ENCODE results near the gene FITM1.

FITM1 gene

DNA sequence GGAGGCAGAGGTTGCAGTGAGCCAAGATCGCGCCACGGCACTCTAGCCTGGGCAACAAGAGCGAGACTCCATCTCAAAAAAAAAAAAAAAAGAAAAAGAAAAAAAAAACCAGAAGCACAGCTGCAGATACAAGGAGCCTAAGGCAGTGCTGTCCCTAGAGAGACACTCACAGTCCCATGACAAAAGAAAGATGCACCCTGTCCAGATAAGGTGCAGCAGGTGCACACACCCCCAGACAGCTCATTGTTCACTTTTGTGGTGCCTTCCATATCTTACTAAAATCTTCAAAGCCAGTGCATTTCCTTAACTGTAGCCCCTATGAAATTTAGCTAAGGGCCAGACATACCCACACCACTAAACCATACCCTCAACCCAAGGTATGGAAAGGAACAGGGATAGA is 8.0 kb upstream of the FITM1 start:
- no peak overlapping the region for H3K27ac ChIP-seq (ENCODE audit: extremely low read depth, low read depth, low read length)
- ChIA-PET CTCF (interaction anchor here (1.4 kb wide), 1 partner anchor 32 kb away, joined by 3 read pairs; no protein-coding TSS in a partner anchor), POLR2A (interaction anchor here (0.6 to 1.2 kb wide), 2 partner anchors 14 to 1128 kb away, joined by 4 read pairs; partner anchors contain the start of gene PSME1)
- no peaks in the 10 kb centered on the region for H3K9me3 ChIP-seq (ENCODE audit: control insufficient read depth, insufficient read depth, low read depth, low read length)
- H3K4me1 ChIP-seq (ENCODE audit: control insufficient read depth, insufficient read depth, low read length): no peaks in the 10 kb centered on the region
- TF ChIP-seq, protein P1, sequence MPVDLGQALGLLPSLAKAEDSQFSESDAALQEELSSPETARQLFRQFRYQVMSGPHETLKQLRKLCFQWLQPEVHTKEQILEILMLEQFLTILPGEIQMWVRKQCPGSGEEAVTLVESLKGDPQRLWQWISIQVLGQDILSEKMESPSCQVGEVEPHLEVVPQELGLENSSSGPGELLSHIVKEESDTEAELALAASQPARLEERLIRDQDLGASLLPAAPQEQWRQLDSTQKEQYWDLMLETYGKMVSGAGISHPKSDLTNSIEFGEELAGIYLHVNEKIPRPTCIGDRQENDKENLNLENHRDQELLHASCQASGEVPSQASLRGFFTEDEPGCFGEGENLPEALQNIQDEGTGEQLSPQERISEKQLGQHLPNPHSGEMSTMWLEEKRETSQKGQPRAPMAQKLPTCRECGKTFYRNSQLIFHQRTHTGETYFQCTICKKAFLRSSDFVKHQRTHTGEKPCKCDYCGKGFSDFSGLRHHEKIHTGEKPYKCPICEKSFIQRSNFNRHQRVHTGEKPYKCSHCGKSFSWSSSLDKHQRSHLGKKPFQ (tag by site-specific recombination; IDR thresholded peaks at IDR 0.05): no peak
- TF ChIP-seq ZNF501 (tag by site-specific recombination; IDR thresholded peaks at IDR 0.05) (no peak), IKZF3 (tag by site-specific recombination; IDR thresholded peaks at IDR 0.05) (no peak)
- H3K36me3 ChIP-seq (ENCODE audit: control insufficient read depth in 2 of 2, insufficient read depth in 1 of 2, low read length in 2 of 2): peaks cover 10 to 59% of the 10 kb centered on the region in 2 experiments; a peak in 2 of 3 replicates
- H3K4me3 ChIP-seq (ENCODE audit: low read depth, low read length): no peak overlapping the region

DNA sequence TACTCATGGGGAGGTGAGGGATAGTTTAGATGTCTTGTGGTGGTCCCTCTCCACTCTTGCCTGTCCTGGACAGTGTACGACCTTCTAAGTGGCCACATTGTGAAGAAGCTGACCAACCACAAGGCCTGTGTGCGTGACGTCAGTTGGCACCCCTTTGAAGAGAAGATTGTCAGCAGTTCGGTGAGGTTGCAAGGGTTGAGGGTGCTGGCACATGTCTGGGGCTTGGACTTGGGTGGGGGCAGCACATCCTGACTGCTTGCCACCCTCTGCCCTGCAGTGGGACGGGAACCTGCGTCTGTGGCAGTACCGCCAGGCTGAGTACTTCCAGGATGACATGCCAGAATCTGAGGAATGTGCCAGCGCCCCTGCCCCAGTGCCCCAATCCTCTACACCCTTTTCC is 7.6 kb upstream of the FITM1 start:
- Histone ChIP-seq H3K36me3 (ENCODE audit: control insufficient read depth in 2 of 2, insufficient read depth in 1 of 2, low read length in 2 of 2) (peaks cover 10 to 54% of the 10 kb centered on the region in 2 experiments; a peak in 2 of 3 replicates), H3K4me3 (ENCODE audit: low read depth, low read length) (no peak overlapping the region), H3K4me1 (ENCODE audit: control insufficient read depth, insufficient read depth, low read length) (no peaks in the 10 kb centered on the region), H3K9me3 (ENCODE audit: control insufficient read depth, insufficient read depth, low read depth, low read length) (no peaks in the 10 kb centered on the region), H3K27ac (ENCODE audit: extremely low read depth, low read depth, low read length) (no peak overlapping the region)
- TF ChIP-seq ZFHX2 (tag by site-specific recombination; conservative IDR thresholded peaks at IDR 0.05): no peak
- TF ChIP-seq ZNF274 (IDR thresholded peaks at IDR 0.05; ENCODE audit: low read length): no peak
- TF ChIP-seq ZNF274 (tag by site-specific recombination; IDR thresholded peaks at IDR 0.05; ENCODE audit: borderline replicate concordance): no peak
- no peak for TF ChIP-seq ZFP41 (tag by site-specific recombination; IDR thresholded peaks at IDR 0.05; ENCODE audit: borderline replicate concordance)
- TF ChIP-seq KLF8 (tag by site-specific recombination; IDR thresholded peaks at IDR 0.05): no peak
- ChIA-PET CTCF (no interaction called here), POLR2A (interaction anchor here (0.6 kb wide), 1 partner anchor 1128 kb away, joined by 4 read pairs; no protein-coding TSS in a partner anchor)

DNA sequence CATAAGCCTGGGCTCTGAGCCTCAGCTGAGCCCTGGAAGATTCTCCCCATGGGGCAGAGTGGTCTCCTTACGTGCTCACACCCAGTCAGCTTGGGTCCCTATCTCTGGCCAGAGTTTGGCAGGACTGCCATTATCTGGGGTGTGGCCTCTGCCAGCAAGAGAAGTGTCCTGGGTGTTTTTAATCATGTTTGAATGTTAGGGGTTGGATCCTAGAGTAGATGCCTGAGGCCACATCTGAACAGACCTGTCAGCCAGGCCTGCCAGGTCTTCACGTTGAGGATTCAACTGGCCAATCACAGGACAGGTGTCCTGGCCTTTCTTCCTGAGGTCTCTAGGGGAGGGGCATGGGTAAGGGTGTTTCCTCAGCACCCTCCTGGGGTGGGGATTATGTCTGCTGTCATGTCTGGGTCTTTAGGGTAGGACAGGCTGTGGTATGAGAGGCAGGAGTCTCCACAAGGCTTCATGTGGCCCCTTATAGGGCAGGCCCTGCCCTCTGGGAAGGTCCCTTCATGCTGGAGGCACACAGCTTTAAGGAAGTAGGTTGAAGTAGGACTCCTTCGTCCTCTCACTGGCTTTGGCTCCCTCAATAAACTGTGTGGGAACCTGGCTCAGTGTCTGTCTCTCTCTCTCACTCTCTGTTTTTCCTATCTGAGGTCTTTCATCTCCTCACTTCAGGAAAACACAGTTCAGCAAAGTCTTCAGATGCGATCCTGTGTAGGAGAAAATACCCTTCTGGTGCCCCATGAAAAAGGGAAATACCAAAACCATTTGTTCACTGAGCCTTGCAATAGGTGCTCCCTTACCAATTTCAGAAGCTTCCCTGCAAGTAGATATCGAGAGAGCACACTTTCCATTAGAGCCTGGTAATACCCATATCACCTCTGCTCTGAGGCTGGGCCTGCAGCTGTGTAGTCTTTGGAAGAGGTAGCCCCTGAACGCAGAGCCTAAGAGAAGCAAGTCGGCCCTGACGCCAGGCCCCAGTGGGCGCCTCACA is 6.7 kb upstream of the FITM1 start:
- CTCF ChIA-PET: interaction anchor here (0.6 to 1.2 kb wide), 2 partner anchors 14 to 37 kb away, joined by 3 read pairs; partner anchors contain the start of gene IRF9
- H3K4me1 ChIP-seq (ENCODE audit: control insufficient read depth, insufficient read depth, low read length): no peaks in the 10 kb centered on the region
- peaks cover 10 to 46% of the 10 kb centered on the region in 2 experiments; a peak in 2 of 3 replicates for H3K36me3 ChIP-seq (ENCODE audit: control insufficient read depth in 2 of 2, insufficient read depth in 1 of 2, low read length in 2 of 2)
- TF ChIP-seq ZNF239 (tag by site-specific recombination; IDR thresholded peaks at IDR 0.05) (no peak), SP3 (tag by site-specific recombination; IDR thresholded peaks at IDR 0.05) (no peak), ZNF560 (tag by site-specific recombination; IDR thresholded peaks at IDR 0.05; ENCODE audit: borderline replicate concordance) (no peak), ZNF433 (tag by site-specific recombination; IDR thresholded peaks at IDR 0.05; ENCODE audit: low read depth) (no peak), ZNF366 (tag by site-specific recombination; conservative IDR thresholded peaks at IDR 0.05) (no peak), ZNF561 (tag by site-specific recombination; IDR thresholded peaks at IDR 0.05; ENCODE audit: borderline replicate concordance) (no peak), ZNF114 (tag by site-specific recombination; IDR thresholded peaks at IDR 0.05) (no peak), ZNF248 (tag by site-specific recombination; IDR thresholded peaks at IDR 0.05) (no peak), ZNF658 (tag by site-specific recombination; IDR thresholded peaks at IDR 0.05) (no peak), ZBTB7A (tag by site-specific recombination; IDR thresholded peaks at IDR 0.05; ENCODE audit: low read depth) (no peak), ZNF24 (tag by site-specific recombination; IDR thresholded peaks at IDR 0.05) (no peak), ZNF221 (tag by site-specific recombination; IDR thresholded peaks at IDR 0.05; ENCODE audit: borderline replicate concordance) (no peak)
- TF ChIP-seq, protein P2, sequence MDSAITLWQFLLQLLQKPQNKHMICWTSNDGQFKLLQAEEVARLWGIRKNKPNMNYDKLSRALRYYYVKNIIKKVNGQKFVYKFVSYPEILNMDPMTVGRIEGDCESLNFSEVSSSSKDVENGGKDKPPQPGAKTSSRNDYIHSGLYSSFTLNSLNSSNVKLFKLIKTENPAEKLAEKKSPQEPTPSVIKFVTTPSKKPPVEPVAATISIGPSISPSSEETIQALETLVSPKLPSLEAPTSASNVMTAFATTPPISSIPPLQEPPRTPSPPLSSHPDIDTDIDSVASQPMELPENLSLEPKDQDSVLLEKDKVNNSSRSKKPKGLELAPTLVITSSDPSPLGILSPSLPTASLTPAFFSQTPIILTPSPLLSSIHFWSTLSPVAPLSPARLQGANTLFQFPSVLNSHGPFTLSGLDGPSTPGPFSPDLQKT (IDR thresholded peaks at IDR 0.05; ENCODE audit: borderline replicate concordance, low read depth, low read length): no peak
- H3K27ac ChIP-seq (ENCODE audit: extremely low read depth, low read depth, low read length): no peak overlapping the region
- POLR2A ChIA-PET: interaction anchor here (0.5 to 1.3 kb wide), 4 partner anchors 9 to 1211 kb away, joined by 3 to 11 read pairs (median 4); partner anchors contain the start of genes DCAF11, EMC9 and NRL
- H3K4me3 ChIP-seq (ENCODE audit: low read depth, low read length): no peak overlapping the region
- H3K9me3 ChIP-seq (ENCODE audit: control insufficient read depth, insufficient read depth, low read depth, low read length): no peaks in the 10 kb centered on the region

All from HEK293 (cell line).